ENCODE results near the gene KRT82. TPM values are rescaled to one million over a fixed set of nuclear protein-coding genes. Genes with fewer than 3 reads are reported as not detected.

KRT82 gene
- total and polyA plus RNA-seq, 4 donors: not detected

DNA sequence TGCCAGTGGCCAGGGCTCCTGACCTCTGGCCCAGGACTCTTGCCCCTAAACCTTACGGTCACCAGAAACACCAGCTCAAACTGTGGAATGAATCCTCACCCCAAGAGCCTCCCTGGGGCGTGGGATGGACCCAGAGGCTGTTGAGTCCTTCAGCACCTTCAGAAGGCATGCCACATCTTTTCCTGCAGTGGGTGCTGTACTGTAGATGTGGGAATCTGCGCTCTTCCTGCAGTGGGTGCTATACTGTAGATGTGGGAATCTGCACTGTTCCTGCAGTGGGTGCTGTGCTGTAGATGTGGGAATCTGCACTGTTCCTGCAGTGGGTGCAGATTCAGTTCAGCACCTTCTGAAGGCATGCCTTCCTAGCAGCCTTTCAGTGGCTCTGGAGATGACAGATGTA is 1.2 kb downstream of the KRT82 start:
- no peaks in the 10 kb centered on the region for H3K36me3 ChIP-seq (ENCODE audit: control insufficient read depth in 4 of 4, insufficient read depth in 4 of 4, low read length in 4 of 4)
- H3K27ac ChIP-seq (ENCODE audit: low read depth in 1 of 2, low read length in 1 of 2): no peak overlapping the region
- no peaks in the 10 kb centered on the region for H3K9me3 ChIP-seq (ENCODE audit: control insufficient read depth in 4 of 4, insufficient read depth in 3 of 4, low read length in 3 of 4)
- ATAC-seq (ENCODE audit: insufficient read depth, low FRiP score) (no peak), DNase-seq (no peak)
- no peaks in the 10 kb centered on the region for H3K4me1 ChIP-seq (ENCODE audit: control insufficient read depth in 5 of 5, insufficient read depth in 5 of 5, low read length in 5 of 5)
- H3K27me3 ChIP-seq (ENCODE audit: control insufficient read depth in 3 of 3, insufficient read depth in 3 of 3, low read length in 2 of 3): no peaks in the 10 kb centered on the region
- no peak overlapping the region for H3K4me3 ChIP-seq
- WGBS, 2 donors: 90 to 96% methylated on average over 3 of the region's 3 CpGs
- TF ChIP-seq, protein P1, sequence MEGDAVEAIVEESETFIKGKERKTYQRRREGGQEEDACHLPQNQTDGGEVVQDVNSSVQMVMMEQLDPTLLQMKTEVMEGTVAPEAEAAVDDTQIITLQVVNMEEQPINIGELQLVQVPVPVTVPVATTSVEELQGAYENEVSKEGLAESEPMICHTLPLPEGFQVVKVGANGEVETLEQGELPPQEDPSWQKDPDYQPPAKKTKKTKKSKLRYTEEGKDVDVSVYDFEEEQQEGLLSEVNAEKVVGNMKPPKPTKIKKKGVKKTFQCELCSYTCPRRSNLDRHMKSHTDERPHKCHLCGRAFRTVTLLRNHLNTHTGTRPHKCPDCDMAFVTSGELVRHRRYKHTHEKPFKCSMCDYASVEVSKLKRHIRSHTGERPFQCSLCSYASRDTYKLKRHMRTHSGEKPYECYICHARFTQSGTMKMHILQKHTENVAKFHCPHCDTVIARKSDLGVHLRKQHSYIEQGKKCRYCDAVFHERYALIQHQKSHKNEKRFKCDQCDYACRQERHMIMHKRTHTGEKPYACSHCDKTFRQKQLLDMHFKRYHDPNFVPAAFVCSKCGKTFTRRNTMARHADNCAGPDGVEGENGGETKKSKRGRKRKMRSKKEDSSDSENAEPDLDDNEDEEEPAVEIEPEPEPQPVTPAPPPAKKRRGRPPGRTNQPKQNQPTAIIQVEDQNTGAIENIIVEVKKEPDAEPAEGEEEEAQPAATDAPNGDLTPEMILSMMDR (IDR thresholded peaks at IDR 0.05; ENCODE audit: control extremely low read depth, extremely low read depth): no peak
- H3K9ac ChIP-seq (ENCODE audit: insufficient read depth in 1 of 2, low read length in 2 of 2): no peak overlapping the region

DNA sequence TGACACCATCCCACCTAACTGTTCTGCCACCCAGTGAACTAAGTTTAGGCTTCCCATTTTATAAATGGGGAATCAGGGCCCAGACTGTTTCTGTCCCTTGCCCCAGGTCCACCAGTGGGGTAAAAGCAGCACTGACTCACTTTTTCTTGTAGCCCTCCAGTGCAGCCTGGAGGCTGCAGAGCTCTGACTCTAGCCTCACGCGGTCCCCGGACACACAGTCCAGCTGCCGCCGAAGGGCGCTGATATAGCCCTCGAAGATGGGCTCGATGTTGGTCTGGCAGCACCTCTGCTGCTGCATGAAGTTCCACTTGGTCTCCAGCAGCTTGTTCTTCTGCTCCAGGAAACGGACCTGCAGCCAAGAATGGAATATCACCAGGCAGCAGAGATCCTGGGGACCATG is 2.6 kb downstream of the KRT82 start:
- no peak overlapping the region for H3K27ac ChIP-seq (ENCODE audit: low read depth in 1 of 2, low read length in 1 of 2)
- H3K36me3 ChIP-seq (ENCODE audit: control insufficient read depth in 4 of 4, insufficient read depth in 4 of 4, low read length in 4 of 4): no peaks in the 10 kb centered on the region
- DNase-seq (no peak), ATAC-seq (ENCODE audit: insufficient read depth, low FRiP score) (no peak)
- TF ChIP-seq, protein P1 (IDR thresholded peaks at IDR 0.05; ENCODE audit: control extremely low read depth, extremely low read depth): no peak
- no peak overlapping the region for H3K9ac ChIP-seq (ENCODE audit: insufficient read depth in 1 of 2, low read length in 2 of 2)
- no peaks in the 10 kb centered on the region for H3K4me1 ChIP-seq (ENCODE audit: control insufficient read depth in 5 of 5, insufficient read depth in 5 of 5, low read length in 5 of 5)
- WGBS, 2 donors: 91 to 96% methylated on average over 9 of the region's 9 CpGs
- H3K9me3 ChIP-seq (ENCODE audit: control insufficient read depth in 4 of 4, insufficient read depth in 3 of 4, low read length in 3 of 4): no peaks in the 10 kb centered on the region
- H3K4me3 ChIP-seq: no peak overlapping the region
- no peaks in the 10 kb centered on the region for H3K27me3 ChIP-seq (ENCODE audit: control insufficient read depth in 3 of 3, insufficient read depth in 3 of 3, low read length in 2 of 3)

DNA sequence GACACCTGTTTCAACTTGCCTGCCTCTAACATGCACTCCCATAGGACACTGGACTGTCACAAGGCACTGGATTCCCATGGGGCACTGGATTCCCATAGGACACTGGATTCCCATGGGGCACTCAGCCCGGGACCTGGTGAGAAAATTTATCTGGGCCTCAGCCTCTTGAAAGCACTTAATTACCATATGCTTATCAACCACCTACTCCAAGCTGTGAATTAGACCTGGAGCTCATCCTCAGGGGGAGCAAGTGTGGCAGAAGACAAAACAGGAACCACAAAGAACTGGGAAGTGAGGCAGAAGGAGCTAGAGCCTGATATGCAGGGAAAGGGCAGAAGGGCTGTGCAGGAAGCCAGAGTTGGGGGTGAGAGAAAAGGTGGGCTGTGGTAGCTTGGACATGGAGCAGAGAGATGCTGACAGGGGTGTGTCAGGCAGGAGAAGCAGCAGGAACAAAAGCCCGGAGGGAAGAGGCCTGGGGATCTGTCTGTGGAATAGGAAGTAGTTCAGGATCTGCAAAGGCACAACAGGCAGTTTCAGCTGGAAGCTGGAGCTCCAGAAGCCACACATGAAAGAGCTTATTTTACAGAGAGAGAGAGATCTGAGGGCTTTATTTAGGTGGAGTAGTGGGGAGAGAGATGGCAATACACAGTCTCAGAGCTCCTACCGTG is 3.1 kb downstream of the KRT82 start:
- H3K9ac ChIP-seq (ENCODE audit: insufficient read depth in 1 of 2, low read length in 2 of 2): no peak overlapping the region
- no peaks in the 10 kb centered on the region for H3K36me3 ChIP-seq (ENCODE audit: control insufficient read depth in 4 of 4, insufficient read depth in 4 of 4, low read length in 4 of 4)
- H3K9me3 ChIP-seq (ENCODE audit: control insufficient read depth in 4 of 4, insufficient read depth in 3 of 4, low read length in 3 of 4): no peaks in the 10 kb centered on the region
- ATAC-seq (ENCODE audit: insufficient read depth, low FRiP score) (no peak), DNase-seq (no peak)
- no peak overlapping the region for H3K4me3 ChIP-seq
- H3K4me1 ChIP-seq (ENCODE audit: control insufficient read depth in 5 of 5, insufficient read depth in 5 of 5, low read length in 5 of 5): no peaks in the 10 kb centered on the region
- no peaks in the 10 kb centered on the region for H3K27me3 ChIP-seq (ENCODE audit: control insufficient read depth in 3 of 3, insufficient read depth in 3 of 3, low read length in 2 of 3)
- 60 to 68% methylated on average over 3 of the region's 3 CpGs for WGBS, 2 donors
- no peak overlapping the region for H3K27ac ChIP-seq (ENCODE audit: low read depth in 1 of 2, low read length in 1 of 2)
- TF ChIP-seq, protein P1 (IDR thresholded peaks at IDR 0.05; ENCODE audit: control extremely low read depth, extremely low read depth): no peak

DNA sequence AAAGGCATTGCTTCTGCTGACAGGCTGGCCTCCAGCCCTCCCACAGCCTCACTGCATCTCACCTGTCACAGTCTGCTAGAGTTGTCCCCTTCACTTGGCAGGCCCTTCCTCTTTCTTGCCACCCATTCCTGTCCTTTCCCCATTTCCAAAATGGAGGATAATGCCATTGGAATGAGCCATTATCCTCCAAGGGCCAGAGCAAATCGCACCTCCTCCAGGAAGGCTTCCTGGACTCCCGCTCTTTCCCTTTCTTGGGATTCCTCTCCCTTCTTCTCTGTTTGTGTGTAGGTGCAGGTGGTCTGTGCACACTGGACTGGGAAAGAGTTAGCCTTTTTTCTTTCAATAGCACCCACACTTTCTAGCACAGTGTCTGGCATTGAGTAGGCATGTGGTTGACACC is 3.8 kb downstream of the KRT82 start:
- H3K4me1 ChIP-seq (ENCODE audit: control insufficient read depth in 5 of 5, insufficient read depth in 5 of 5, low read length in 5 of 5): no peaks in the 10 kb centered on the region
- no peaks in the 10 kb centered on the region for H3K27me3 ChIP-seq (ENCODE audit: control insufficient read depth in 3 of 3, insufficient read depth in 3 of 3, low read length in 2 of 3)
- ATAC-seq (ENCODE audit: insufficient read depth, low FRiP score) (no peak), DNase-seq (no peak)
- 96 to 98% methylated on average over 2 of the region's 2 CpGs for WGBS, 2 donors
- no peak overlapping the region for H3K4me3 ChIP-seq
- TF ChIP-seq, protein P1 (IDR thresholded peaks at IDR 0.05; ENCODE audit: control extremely low read depth, extremely low read depth): no peak
- no peak overlapping the region for H3K27ac ChIP-seq (ENCODE audit: low read depth in 1 of 2, low read length in 1 of 2)
- no peaks in the 10 kb centered on the region for H3K36me3 ChIP-seq (ENCODE audit: control insufficient read depth in 4 of 4, insufficient read depth in 4 of 4, low read length in 4 of 4)
- H3K9me3 ChIP-seq (ENCODE audit: control insufficient read depth in 4 of 4, insufficient read depth in 3 of 4, low read length in 3 of 4): no peaks in the 10 kb centered on the region
- no peak overlapping the region for H3K9ac ChIP-seq (ENCODE audit: insufficient read depth in 1 of 2, low read length in 2 of 2)

Measured in lung (tissue), 12 donors.